ENCODE data around the gene C9orf72.
A peak's percentile ranks its signal among the peaks of the same experiment; 100 is the strongest.

Gene C9orf72

GRCh38 chr9:27573634-27574590 is 631 bp upstream of the C9orf72 start:
- DNase-seq: peak; percentile 99

GRCh38 chr9:27572566-27572917 is 739 bp downstream of the C9orf72 start:
- peak; percentile 83 for DNase-seq

- DNase-seq: no peak
Observed at GRCh38 chr9:27572061-27572460, 1.2 kb downstream of the C9orf72 start.

GRCh38 chr9:27571011-27571410 is 2.3 kb downstream of the C9orf72 start:
- DNase-seq: no peak

GRCh38 chr9:27569406-27569805 is 3.9 kb downstream of the C9orf72 start:
- no peak for DNase-seq

- no peak for DNase-seq
Observed at GRCh38 chr9:27566118-27566517, 7.2 kb downstream of the C9orf72 start.

GRCh38 chr9:27565696-27566095 is 7.6 kb downstream of the C9orf72 start:
- no peak for DNase-seq

GRCh38 chr9:27564670-27565069 is 8.6 kb downstream of the C9orf72 start:
- DNase-seq: no peak

- DNase-seq: no peak
Observed at GRCh38 chr9:27563738-27564430, 9.4 kb downstream of the C9orf72 start.

- DNase-seq: no peak
Observed at GRCh38 chr9:27561685-27562084, 11.6 kb downstream of the C9orf72 start.

GRCh38 chr9:27560457-27560856 is 12.8 kb downstream of the C9orf72 start:
- no peak for DNase-seq

GRCh38 chr9:27558307-27558706 is 15.0 kb downstream of the C9orf72 start:
- no peak for DNase-seq

GRCh38 chr9:27556470-27556869 is 16.8 kb downstream of the C9orf72 start:
- no peak for DNase-seq

GRCh38 chr9:27554712-27555111 is 18.6 kb downstream of the C9orf72 start:
- no peak for DNase-seq

GRCh38 chr9:27549196-27549755 is 24.0 kb downstream of the C9orf72 start:
- DNase-seq: no peak

- DNase-seq: no peak
Observed at GRCh38 chr9:27548055-27548741, 25.1 kb downstream of the C9orf72 start.

GRCh38 chr9:27545471-27545870 is 27.8 kb downstream of the C9orf72 start:
- no peak for DNase-seq

GRCh38 chr9:27542508-27542907 is 30.8 kb downstream of the C9orf72 start:
- no peak for DNase-seq

GRCh38 chr9:27541740-27542139 is 31.5 kb downstream of the C9orf72 start:
- DNase-seq: no peak

GRCh38 chr9:27540502-27540901 is 32.8 kb downstream of the C9orf72 start:
- DNase-seq: no peak

GRCh38 chr9:27539479-27540441 is 33.5 kb downstream of the C9orf72 start:
- no peak for DNase-seq

- DNase-seq: no peak
Observed at GRCh38 chr9:27538647-27539046, 34.6 kb downstream of the C9orf72 start.
